ENCODE data around the gene CHCHD10.

DNA sequence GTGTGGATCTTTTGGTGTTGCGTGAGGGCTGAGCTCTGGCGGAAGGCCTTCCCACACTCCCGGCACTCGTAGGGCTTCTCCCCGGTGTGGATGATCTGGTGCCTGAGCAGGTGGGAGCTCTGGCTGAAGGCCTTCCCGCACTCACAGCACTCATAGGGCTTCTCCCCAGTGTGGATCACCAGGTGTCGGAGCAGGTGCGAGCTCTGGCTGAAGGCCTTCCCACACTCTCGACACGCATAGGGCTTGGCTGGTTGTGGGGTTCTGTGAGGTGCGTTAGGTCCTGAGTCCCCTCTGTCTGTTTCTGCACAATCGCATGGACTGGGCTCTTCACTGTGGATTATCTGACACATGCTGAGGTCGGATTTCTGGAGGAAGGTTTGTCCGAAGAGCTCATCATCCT, 23.3 kb downstream of the CHCHD10 start:
- TF ChIP-seq NFIC (IDR thresholded peaks at IDR 0.05) = no peak
- no peak for TF ChIP-seq EP300 (IDR thresholded peaks at IDR 0.05; ENCODE audit: borderline replicate concordance)
- no peak for TF ChIP-seq CEBPB (IDR thresholded peaks at IDR 0.05)
- TF ChIP-seq, protein P1, sequence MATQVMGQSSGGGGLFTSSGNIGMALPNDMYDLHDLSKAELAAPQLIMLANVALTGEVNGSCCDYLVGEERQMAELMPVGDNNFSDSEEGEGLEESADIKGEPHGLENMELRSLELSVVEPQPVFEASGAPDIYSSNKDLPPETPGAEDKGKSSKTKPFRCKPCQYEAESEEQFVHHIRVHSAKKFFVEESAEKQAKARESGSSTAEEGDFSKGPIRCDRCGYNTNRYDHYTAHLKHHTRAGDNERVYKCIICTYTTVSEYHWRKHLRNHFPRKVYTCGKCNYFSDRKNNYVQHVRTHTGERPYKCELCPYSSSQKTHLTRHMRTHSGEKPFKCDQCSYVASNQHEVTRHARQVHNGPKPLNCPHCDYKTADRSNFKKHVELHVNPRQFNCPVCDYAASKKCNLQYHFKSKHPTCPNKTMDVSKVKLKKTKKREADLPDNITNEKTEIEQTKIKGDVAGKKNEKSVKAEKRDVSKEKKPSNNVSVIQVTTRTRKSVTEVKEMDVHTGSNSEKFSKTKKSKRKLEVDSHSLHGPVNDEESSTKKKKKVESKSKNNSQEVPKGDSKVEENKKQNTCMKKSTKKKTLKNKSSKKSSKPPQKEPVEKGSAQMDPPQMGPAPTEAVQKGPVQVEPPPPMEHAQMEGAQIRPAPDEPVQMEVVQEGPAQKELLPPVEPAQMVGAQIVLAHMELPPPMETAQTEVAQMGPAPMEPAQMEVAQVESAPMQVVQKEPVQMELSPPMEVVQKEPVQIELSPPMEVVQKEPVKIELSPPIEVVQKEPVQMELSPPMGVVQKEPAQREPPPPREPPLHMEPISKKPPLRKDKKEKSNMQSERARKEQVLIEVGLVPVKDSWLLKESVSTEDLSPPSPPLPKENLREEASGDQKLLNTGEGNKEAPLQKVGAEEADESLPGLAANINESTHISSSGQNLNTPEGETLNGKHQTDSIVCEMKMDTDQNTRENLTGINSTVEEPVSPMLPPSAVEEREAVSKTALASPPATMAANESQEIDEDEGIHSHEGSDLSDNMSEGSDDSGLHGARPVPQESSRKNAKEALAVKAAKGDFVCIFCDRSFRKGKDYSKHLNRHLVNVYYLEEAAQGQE (IDR thresholded peaks at IDR 0.05; ENCODE audit: low read depth) = no peak
- TF ChIP-seq FOXM1 (IDR thresholded peaks at IDR 0.05; ENCODE audit: borderline replicate concordance, low read depth) = no peak
